ENCODE measurements around the gene DES. TPM values are rescaled to one million over a fixed set of nuclear protein-coding genes. Genes with fewer than 3 reads are reported as not detected.
A peak's percentile ranks its signal among the peaks of the same experiment; 100 is the strongest.

Gene DES
- total RNA-seq = 100 to 1,000 TPM in 1 of 4 donors, 10 to 100 TPM in 3; 19.4 to 163 (median 37.8) TPM

DNA sequence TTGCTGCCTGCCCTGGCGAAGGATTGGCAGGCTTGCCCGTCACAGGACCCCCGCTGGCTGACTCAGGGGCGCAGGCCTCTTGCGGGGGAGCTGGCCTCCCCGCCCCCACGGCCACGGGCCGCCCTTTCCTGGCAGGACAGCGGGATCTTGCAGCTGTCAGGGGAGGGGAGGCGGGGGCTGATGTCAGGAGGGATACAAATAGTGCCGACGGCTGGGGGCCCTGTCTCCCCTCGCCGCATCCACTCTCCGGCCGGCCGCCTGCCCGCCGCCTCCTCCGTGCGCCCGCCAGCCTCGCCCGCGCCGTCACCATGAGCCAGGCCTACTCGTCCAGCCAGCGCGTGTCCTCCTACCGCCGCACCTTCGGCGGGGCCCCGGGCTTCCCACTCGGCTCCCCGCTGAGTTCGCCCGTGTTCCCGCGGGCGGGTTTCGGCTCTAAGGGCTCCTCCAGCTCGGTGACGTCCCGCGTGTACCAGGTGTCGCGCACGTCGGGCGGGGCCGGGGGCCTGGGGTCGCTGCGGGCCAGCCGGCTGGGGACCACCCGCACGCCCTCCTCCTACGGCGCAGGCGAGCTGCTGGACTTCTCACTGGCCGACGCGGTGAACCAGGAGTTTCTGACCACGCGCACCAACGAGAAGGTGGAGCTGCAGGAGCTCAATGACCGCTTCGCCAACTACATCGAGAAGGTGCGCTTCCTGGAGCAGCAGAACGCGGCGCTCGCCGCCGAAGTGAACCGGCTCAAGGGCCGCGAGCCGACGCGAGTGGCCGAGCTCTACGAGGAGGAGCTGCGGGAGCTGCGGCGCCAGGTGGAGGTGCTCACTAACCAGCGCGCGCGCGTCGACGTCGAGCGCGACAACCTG is at the start of gene DES:
TSS of gene DES (plus strand) at position 223 of the 857 bp plus-strand sequence. CDS start at position 309, 86 bp downstream.
- TF ChIP-seq, protein P1, sequence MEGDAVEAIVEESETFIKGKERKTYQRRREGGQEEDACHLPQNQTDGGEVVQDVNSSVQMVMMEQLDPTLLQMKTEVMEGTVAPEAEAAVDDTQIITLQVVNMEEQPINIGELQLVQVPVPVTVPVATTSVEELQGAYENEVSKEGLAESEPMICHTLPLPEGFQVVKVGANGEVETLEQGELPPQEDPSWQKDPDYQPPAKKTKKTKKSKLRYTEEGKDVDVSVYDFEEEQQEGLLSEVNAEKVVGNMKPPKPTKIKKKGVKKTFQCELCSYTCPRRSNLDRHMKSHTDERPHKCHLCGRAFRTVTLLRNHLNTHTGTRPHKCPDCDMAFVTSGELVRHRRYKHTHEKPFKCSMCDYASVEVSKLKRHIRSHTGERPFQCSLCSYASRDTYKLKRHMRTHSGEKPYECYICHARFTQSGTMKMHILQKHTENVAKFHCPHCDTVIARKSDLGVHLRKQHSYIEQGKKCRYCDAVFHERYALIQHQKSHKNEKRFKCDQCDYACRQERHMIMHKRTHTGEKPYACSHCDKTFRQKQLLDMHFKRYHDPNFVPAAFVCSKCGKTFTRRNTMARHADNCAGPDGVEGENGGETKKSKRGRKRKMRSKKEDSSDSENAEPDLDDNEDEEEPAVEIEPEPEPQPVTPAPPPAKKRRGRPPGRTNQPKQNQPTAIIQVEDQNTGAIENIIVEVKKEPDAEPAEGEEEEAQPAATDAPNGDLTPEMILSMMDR (IDR thresholded peaks at IDR 0.05) = no peak
- TF ChIP-seq POLR2A (IDR thresholded peaks at IDR 0.05) = no peak
- no peak for DNase-seq (ENCODE audit: low spot score in 2 of 2)
- intact Hi-C loops (cut with DNase I; ENCODE audit: low total_unique reads) = no loop called here

DNA sequence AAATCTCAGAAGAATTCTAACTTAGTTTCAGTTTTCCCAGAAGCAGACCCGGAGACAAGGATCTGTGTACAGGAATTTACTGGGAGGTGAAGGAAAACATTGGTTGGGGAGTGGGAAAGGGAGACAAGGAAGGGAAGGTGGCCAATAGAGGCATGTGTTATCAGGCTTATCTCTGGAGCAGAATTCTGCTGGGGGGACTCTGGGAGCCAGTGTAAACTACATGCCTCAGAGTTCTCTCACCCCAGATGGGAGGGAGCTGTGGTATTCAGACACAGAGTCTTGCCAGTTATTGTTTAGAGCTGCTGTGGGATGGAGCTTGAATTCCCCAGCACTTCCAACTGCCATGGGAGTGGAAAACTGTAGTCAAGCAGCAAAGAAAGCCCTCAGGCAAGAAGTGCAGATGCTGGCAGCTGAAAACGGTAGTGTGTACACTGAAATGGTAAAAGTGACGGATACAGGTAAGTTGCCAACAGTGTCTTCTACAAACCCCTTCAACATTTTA is 49.4 kb upstream of the DES start:
- 8 to 23% methylated on average over 3 of the region's 3 CpGs for WGBS, 2 donors
- H3K4me3 ChIP-seq (ENCODE audit: low read depth, poor library complexity, severe bottlenecking) = no peak overlapping the region
- intact Hi-C loops (cut with DNase I; ENCODE audit: low total_unique reads) = no loop called here
- no peak for TF ChIP-seq POLR2A (IDR thresholded peaks at IDR 0.05)
- TF ChIP-seq, protein P1 (IDR thresholded peaks at IDR 0.05) = no peak
- peak in 1 of 2 donors; percentile 27 for DNase-seq (ENCODE audit: low spot score in 2 of 2)

More for the DNA sequence above, at the start of gene DES:
- WGBS, 2 donors = 11 to 15% methylated on average over 7 to 74 of the region's 98 CpGs
- H3K4me3 ChIP-seq (ENCODE audit: low read depth, poor library complexity, severe bottlenecking) = no peak within 1 kb of the TSS

DNA sequence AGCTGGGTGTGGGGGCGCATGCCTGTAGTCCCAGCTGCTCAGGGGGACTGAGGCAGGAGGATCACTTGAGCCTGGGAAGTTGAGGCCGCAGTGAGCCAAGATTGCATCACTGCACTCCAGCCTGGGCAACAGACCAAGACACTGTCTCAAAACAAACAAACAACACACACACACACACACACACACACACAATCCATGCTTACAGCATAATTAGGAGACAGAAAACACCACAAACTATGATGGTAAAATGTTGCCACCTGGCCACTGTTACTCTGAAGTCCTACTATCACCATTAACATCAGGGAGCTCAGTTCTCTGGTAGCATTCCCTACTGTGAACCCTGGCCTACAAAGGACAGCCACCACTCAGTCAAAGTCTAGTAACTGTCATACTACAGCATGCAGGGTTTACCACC is 48.7 kb upstream of the DES start:
- DNase-seq (ENCODE audit: low spot score in 2 of 2) = peak in 1 of 2 donors; percentile 39
- intact Hi-C loops (cut with DNase I; ENCODE audit: low total_unique reads) = no loop called here
- no peak overlapping the region for H3K4me3 ChIP-seq (ENCODE audit: low read depth, poor library complexity, severe bottlenecking)
- TF ChIP-seq POLR2A (IDR thresholded peaks at IDR 0.05) = no peak
- TF ChIP-seq, protein P1 (IDR thresholded peaks at IDR 0.05) = no peak
- 17 to 31% methylated on average over 2 of the region's 2 CpGs for WGBS, 2 donors

DNA sequence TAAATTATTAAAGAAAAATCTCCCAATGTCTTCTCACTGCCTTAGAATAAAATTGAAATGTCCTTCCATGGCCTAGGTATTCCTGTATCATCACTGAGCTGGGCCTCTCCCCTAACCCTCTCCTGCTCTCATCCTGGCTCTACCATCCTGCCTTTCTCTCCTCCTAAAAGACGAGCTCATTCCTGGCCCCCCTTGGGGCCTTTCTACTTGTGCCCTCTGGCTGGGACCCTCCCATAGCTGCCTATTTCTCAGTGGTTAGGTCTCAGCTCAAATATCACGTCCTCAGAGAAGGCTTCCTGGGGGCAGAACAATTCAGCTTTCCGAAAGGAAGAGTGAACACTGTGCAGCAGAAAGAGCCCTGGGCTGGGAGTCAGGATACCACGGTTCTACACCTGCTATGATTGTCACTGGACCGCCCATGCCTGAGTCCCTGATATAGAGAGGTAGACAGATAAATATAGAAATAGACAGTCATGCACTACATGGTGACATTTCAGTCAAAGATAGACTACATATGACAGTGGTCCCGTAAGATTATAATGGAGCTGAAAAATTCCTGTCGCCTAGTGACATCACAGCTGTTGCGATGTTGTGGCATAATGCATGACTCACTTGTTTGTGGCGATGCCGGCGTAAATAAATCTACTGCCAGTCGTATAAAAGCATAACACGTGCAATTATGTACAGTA is 39.9 kb upstream of the DES start:
- intact Hi-C loops (cut with DNase I; ENCODE audit: low total_unique reads) = no loop called here
- H3K4me3 ChIP-seq (ENCODE audit: low read depth, poor library complexity, severe bottlenecking) = no peak overlapping the region
- WGBS, 2 donors = 91 to 93% methylated on average over 13 of the region's 13 CpGs
- DNase-seq (ENCODE audit: low spot score in 2 of 2) = no peak
- TF ChIP-seq, protein P1 (IDR thresholded peaks at IDR 0.05) = no peak
- no peak for TF ChIP-seq POLR2A (IDR thresholded peaks at IDR 0.05)

DNA sequence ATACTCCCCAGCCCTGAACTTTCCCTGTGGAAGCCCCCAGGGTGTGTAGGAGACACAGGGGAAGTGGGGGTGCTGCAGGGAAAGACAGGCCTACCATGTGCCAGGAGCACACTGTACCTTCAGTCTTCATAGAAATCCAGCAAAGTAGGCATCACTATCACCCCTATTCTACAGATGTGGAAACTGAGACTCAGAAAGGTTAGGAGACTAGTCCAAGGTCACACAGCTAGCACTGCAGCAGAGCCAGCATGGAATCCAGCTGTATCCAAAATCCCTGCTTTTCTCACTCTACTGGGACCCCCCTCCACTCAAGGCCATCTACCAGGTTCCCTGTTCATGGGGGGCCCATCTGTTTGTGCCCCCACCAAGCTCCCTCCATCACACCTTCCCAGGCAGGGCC is 37.3 kb upstream of the DES start:
- no peak overlapping the region for H3K4me3 ChIP-seq (ENCODE audit: low read depth, poor library complexity, severe bottlenecking)
- TF ChIP-seq, protein P1 (IDR thresholded peaks at IDR 0.05) = no peak
- no peak for TF ChIP-seq POLR2A (IDR thresholded peaks at IDR 0.05)
- no peak for DNase-seq (ENCODE audit: low spot score in 2 of 2)
- intact Hi-C loops (cut with DNase I; ENCODE audit: low total_unique reads) = no loop called here
